H9 (cell line): ENCODE data around the gene CRB3. TPM values are rescaled to one million over a fixed set of nuclear protein-coding genes. Genes with fewer than 3 reads are reported as not detected.

Experiments used
- DNase-seq: peaks from one replicate; pipeline ENCODE4 v3.0.0-alpha.2; 2017
- H2AFZ ChIP-seq: one replicate; pipeline ENCODE4 v1.6.1; 2013; ENCODE audit warnings: mild to moderate bottlenecking, low read length, control low read depth, moderate library complexity
- H2AK5ac ChIP-seq: 2 replicates; pipeline ENCODE4 v1.6.1; 2013; ENCODE audit warnings: low read length, control low read depth, mixed read lengths; ENCODE audit not compliant: insufficient read length
- H2BK120ac ChIP-seq: one replicate; pipeline ENCODE4 v1.6.1; 2013; ENCODE audit warnings: low read depth, mild to moderate bottlenecking, low read length, control low read depth, inconsistent platforms; ENCODE audit not compliant: poor library complexity, severe bottlenecking
- H2BK12ac ChIP-seq: 2 replicates; pipeline ENCODE4 v1.6.1; 2013; ENCODE audit warnings: low read length, control low read depth, mixed read lengths, low read depth; ENCODE audit not compliant: insufficient read length
- H2BK15ac ChIP-seq: 2 replicates; pipeline ENCODE4 v1.6.1; 2013; ENCODE audit warnings: low read depth, low read length, control low read depth
- H2BK20ac ChIP-seq: one replicate; pipeline ENCODE4 v1.6.1; 2013; ENCODE audit warnings: low read depth, mild to moderate bottlenecking, low read length, control low read depth, inconsistent platforms; ENCODE audit not compliant: poor library complexity, severe bottlenecking
- H2BK5ac ChIP-seq: 2 replicates; pipeline ENCODE4 v1.6.1; 2013; ENCODE audit warnings: low read length, control low read depth, mixed read lengths; ENCODE audit not compliant: insufficient read length
- H3K14ac ChIP-seq: 2 replicates; pipeline ENCODE4 v1.6.1; 2013; ENCODE audit warnings: low read length, control low read depth; ENCODE audit not compliant: insufficient read depth
- H3K18ac ChIP-seq: 2 replicates; pipeline ENCODE4 v1.6.1; 2013; ENCODE audit warnings: low read depth, mild to moderate bottlenecking, mixed read lengths, low read length, control low read depth; ENCODE audit not compliant: insufficient read length
- H3K23ac ChIP-seq: 2 replicates; pipeline ENCODE4 v1.6.1; 2013; ENCODE audit warnings: low read length, control low read depth, mixed read lengths, low read depth; ENCODE audit not compliant: insufficient read length
- H3K23me2 ChIP-seq: 2 replicates; pipeline ENCODE4 v1.6.1; 2013; ENCODE audit warnings: low read depth, mild to moderate bottlenecking, mixed read lengths, low read length, control low read depth; ENCODE audit not compliant: insufficient read length, poor library complexity, severe bottlenecking
- H3K27ac ChIP-seq: 2 replicates; pipeline ENCODE4 v1.5.1; 2013; ENCODE audit warnings: low read length, control low read depth, mixed read lengths, low read depth; ENCODE audit not compliant: insufficient read length
- H3K27me3 ChIP-seq: 2 replicates; pipeline ENCODE4 v1.6.1; 2013; ENCODE audit warnings: low read length, control low read depth, inconsistent platforms; ENCODE audit not compliant: insufficient read depth
- H3K4ac ChIP-seq: 2 replicates; pipeline ENCODE4 v1.6.1; 2013; ENCODE audit warnings: low read depth, mild to moderate bottlenecking, control low read depth, inconsistent platforms, low read length, moderate library complexity
- H3K4me1 ChIP-seq: 2 replicates; pipeline ENCODE4 v1.6.1; 2013; ENCODE audit warnings: low read length, control low read depth, inconsistent platforms; ENCODE audit not compliant: insufficient read depth
- H3K4me2 ChIP-seq: 2 replicates; pipeline ENCODE4 v1.6.1; 2013; ENCODE audit warnings: low read length, control low read depth, mixed read lengths; ENCODE audit not compliant: insufficient read length, insufficient read depth
- H3K56ac ChIP-seq: 2 replicates; pipeline ENCODE4 v1.6.1; 2013; ENCODE audit warnings: low read depth, mild to moderate bottlenecking, mixed read lengths, low read length, control low read depth; ENCODE audit not compliant: insufficient read length
- H3K79me1 ChIP-seq: 2 replicates; pipeline ENCODE4 v1.6.1; 2013; ENCODE audit warnings: low read depth, mild to moderate bottlenecking, moderate library complexity, low read length, control low read depth, inconsistent platforms; ENCODE audit not compliant: insufficient read depth, poor library complexity, severe bottlenecking
- H3K79me2 ChIP-seq: 2 replicates; pipeline ENCODE4 v1.6.1; 2013; ENCODE audit warnings: low read length, control low read depth, inconsistent platforms; ENCODE audit not compliant: insufficient read depth
- H3K9ac ChIP-seq: 2 replicates; pipeline ENCODE4 v1.6.1; 2013; ENCODE audit warnings: low read length, control low read depth, mixed read lengths; ENCODE audit not compliant: insufficient read length; ENCODE audit errors: extremely low read depth
- H3K9me3 ChIP-seq: one replicate; pipeline ENCODE4 v1.6.1; 2013; ENCODE audit warnings: low read depth, low read length, inconsistent platforms; ENCODE audit not compliant: control insufficient read depth
- H3T11ph ChIP-seq: one replicate; pipeline ENCODE4 v1.6.1; 2013; ENCODE audit warnings: mild to moderate bottlenecking, low read length, control low read depth, inconsistent platforms
- H4K20me1 ChIP-seq: one replicate; pipeline ENCODE4 v1.6.1; 2013; ENCODE audit not compliant: control insufficient read depth, insufficient read length, insufficient read depth
- H4K5ac ChIP-seq: 2 replicates; pipeline ENCODE4 v1.6.1; 2013; ENCODE audit warnings: low read depth, mild to moderate bottlenecking, mixed read lengths, low read length, control low read depth; ENCODE audit not compliant: insufficient read length
- H4K8ac ChIP-seq: replicated peaks from 2 replicates; pipeline ENCODE4 v1.6.1; 2013; ENCODE audit warnings: low read length, control low read depth, mixed read lengths, low read depth; ENCODE audit not compliant: insufficient read length
- H4K91ac ChIP-seq: 2 replicates; pipeline ENCODE4 v1.6.1; 2013; ENCODE audit warnings: low read depth, mild to moderate bottlenecking, moderate library complexity, mixed read lengths, low read length, control low read depth; ENCODE audit not compliant: insufficient read length
- H3K27ac Mint-ChIP-seq, 3 experiments: 2 replicates in 2 of 3; 3 replicates in 1 of 3; pipeline ENCODE4 v1.8.0; 2020 to 2021; ENCODE audit warnings: mixed read lengths in 3 of 3, mild to moderate bottlenecking in 1 of 3, moderate library complexity in 1 of 3
- H3K27me3 Mint-ChIP-seq: 2 replicates; pipeline ENCODE4 v1.8.0; 2021; ENCODE audit warnings: low read depth, mild to moderate bottlenecking, moderate library complexity, mixed read lengths
- H3K36me3 Mint-ChIP-seq, 3 experiments: 2 replicates in 2 of 3; 3 replicates in 1 of 3; pipeline ENCODE4 v1.8.0; 2020 to 2021; ENCODE audit warnings: low read depth in 3 of 3, mixed read lengths in 3 of 3; ENCODE audit not compliant: insufficient read depth in 1 of 3
- H3K4me1 Mint-ChIP-seq, 2 experiments: 2 replicates each; pipeline ENCODE4 v1.8.0; 2020; ENCODE audit warnings: mixed read lengths in 2 of 2
- H3K4me3 Mint-ChIP-seq, 2 experiments: 2 replicates in 1 of 2; 3 replicates in 1 of 2; pipeline ENCODE4 v1.8.0; 2020 to 2021; ENCODE audit warnings: mild to moderate bottlenecking in 2 of 2, mixed read lengths in 2 of 2, moderate library complexity in 1 of 2
- H3K9me3 Mint-ChIP-seq, 2 experiments: 2 replicates in 1 of 2; 3 replicates in 1 of 2; pipeline ENCODE4 v1.8.0; 2020; ENCODE audit warnings: mild to moderate bottlenecking in 2 of 2, mixed read lengths in 2 of 2, moderate library complexity in 1 of 2
- CTCF ChIP-seq: fragments of 200-600 bp; sonication (generic); conservative IDR thresholded peaks from 3 replicates; pipeline ENCODE4 v1.8.0; 2021; ENCODE audit warnings: antibody characterized with exemption, mild to moderate bottlenecking
- WGBS: extraction: QIAGEN DNeasy Blood & Tissue Kit; methylation state at CpG from one replicate; pipeline ENCODE4 v1.1.7; 2013; ENCODE audit warnings: missing lambda C conversion rate, low lambda C conversion rate, mixed read lengths; ENCODE audit not compliant: insufficient read length; ENCODE audit errors: extremely low coverage; 5-methylcytosine and 5-hydroxymethylcytosine counted together
- total RNA-seq: library from RNA; stranded (reverse); gene quantifications from 2 replicates; pipeline ENCODE4 v1.2.1, GENCODE V29; 2021

Gene CRB3
- total RNA-seq, 1 experiment from 2014 or later: 32.1 TPM

GRCh38 chr19:6415591-6416190, 48.4 kb upstream of the CRB3 start:
- H3T11ph ChIP-seq: no peak overlapping the region
- no peak overlapping the region for H3K27ac ChIP-seq
- Mint-ChIP-seq H3K27ac (peak overlapping the region in 1 of 3 experiments; percentile 72; a peak in 1 of 7 replicates), H3K27me3 (no peaks in the 10 kb centered on the region), H3K36me3 (peaks cover 37 to 75% (median 75%) of the 10 kb centered on the region in 3 experiments), H3K4me3 (no peak overlapping the region), H3K9me3 (no peaks in the 10 kb centered on the region; a peak in 1 of 5 replicates), H3K4me1 (peaks cover 3 to 21% of the 10 kb centered on the region in 2 experiments)
- H3K79me1 ChIP-seq: peaks cover 3% of the 10 kb centered on the region
- no peaks in the 10 kb centered on the region for H3K9me3 ChIP-seq
- no peak for DNase-seq
- no peak overlapping the region for H3K18ac ChIP-seq
- no peaks in the 10 kb centered on the region for H4K20me1 ChIP-seq
- no peak overlapping the region for H3K4ac ChIP-seq
- H3K23ac ChIP-seq: no peak overlapping the region
- H4K91ac ChIP-seq: no peak overlapping the region
- no peaks in the 10 kb centered on the region for H3K27me3 ChIP-seq
- H3K79me2 ChIP-seq: peaks cover 10% of the 10 kb centered on the region; the same call in 1 of the 2 replicates
- H2BK12ac ChIP-seq: no peak overlapping the region
- no peak overlapping the region for H2BK15ac ChIP-seq
- H3K9ac ChIP-seq: no peak overlapping the region
- no peak overlapping the region for H4K5ac ChIP-seq
- H2AK5ac ChIP-seq: no peak overlapping the region
- no peak overlapping the region for H2AFZ ChIP-seq
- TF ChIP-seq CTCF: no peak
- no peak overlapping the region for H4K8ac ChIP-seq
- no peaks in the 10 kb centered on the region for H3K4me1 ChIP-seq
- no peaks in the 10 kb centered on the region for H3K23me2 ChIP-seq
- no peak overlapping the region for H2BK5ac ChIP-seq
- no peak overlapping the region for H2BK120ac ChIP-seq
- no CpG with 5 or more reads among the region's 32 CpGs for WGBS
- no peak overlapping the region for H3K56ac ChIP-seq
- no peak overlapping the region for H2BK20ac ChIP-seq
- no peak overlapping the region for H3K4me2 ChIP-seq
- H3K14ac ChIP-seq: no peak overlapping the region
